Activated naive CD4-positive, alpha-beta T cell (primary cell): ENCODE measurements around the gene C3AR1.
"Not testable (repeated sequence)": the region's sequence is repeated elsewhere in the genome, so short reads cannot be mapped to it uniquely, and the experiment has no call there.

Experiments
- DNase-seq, 4 experiments: peaks; one replicate each; lab custom pipeline; 2025; lab: John Stamatoyannopoulos, UW

Gene C3AR1

GRCh38 chr12:8065991-8066594 is at the start of gene C3AR1:
Gene C3AR1 (minus strand): TSS chr12:8066359. CDS start chr12:8060185, 6,174 bp downstream.
- peak in 1 of 4 experiments; percentile 16 for DNase-seq

GRCh38 chr12:8113117-8113516 is 47.0 kb upstream of the C3AR1 start:
- not testable (repeated sequence) for DNase-seq

- peak; percentile 24 to 67 (median 56) for DNase-seq
Measured at GRCh38 chr12:8108808-8109398, 42.7 kb upstream of the C3AR1 start.

- DNase-seq: no peak
Measured at GRCh38 chr12:8099235-8099634, 33.1 kb upstream of the C3AR1 start.

GRCh38 chr12:8096281-8096915 is 30.2 kb upstream of the C3AR1 start:
- DNase-seq: no peak

- DNase-seq: no peak
Measured at GRCh38 chr12:8093291-8093690, 27.1 kb upstream of the C3AR1 start.

- no peak for DNase-seq
Measured at GRCh38 chr12:8089716-8090115, 23.6 kb upstream of the C3AR1 start.

GRCh38 chr12:8089277-8089676 is 23.1 kb upstream of the C3AR1 start:
- not testable (repeated sequence) for DNase-seq

GRCh38 chr12:8088574-8088973 is 22.4 kb upstream of the C3AR1 start:
- no peak for DNase-seq

- no peak for DNase-seq
Measured at GRCh38 chr12:8087666-8088065, 21.5 kb upstream of the C3AR1 start.

GRCh38 chr12:8084351-8084750 is 18.2 kb upstream of the C3AR1 start:
- not testable (repeated sequence) for DNase-seq

- no peak for DNase-seq
Measured at GRCh38 chr12:8082808-8083100, 16.6 kb upstream of the C3AR1 start.

GRCh38 chr12:8081251-8081920 is 15.2 kb upstream of the C3AR1 start:
- DNase-seq: peak in 1 of 4 experiments; percentile 3

GRCh38 chr12:8080120-8080519 is 14.0 kb upstream of the C3AR1 start:
- no peak for DNase-seq

- DNase-seq: no peak
Measured at GRCh38 chr12:8078916-8079315, 12.8 kb upstream of the C3AR1 start.

GRCh38 chr12:8078398-8078797 is 12.2 kb upstream of the C3AR1 start:
- DNase-seq: peak in 3 of 4 experiments; percentile 7 to 38 (median 24)

GRCh38 chr12:8077207-8077606 is 11.0 kb upstream of the C3AR1 start:
- DNase-seq: no peak

GRCh38 chr12:8076366-8076765 is 10.2 kb upstream of the C3AR1 start:
- DNase-seq: no peak

GRCh38 chr12:8075935-8076334 is 9.8 kb upstream of the C3AR1 start:
- DNase-seq: no peak

GRCh38 chr12:8071820-8072219 is 5.7 kb upstream of the C3AR1 start:
- not testable (repeated sequence) for DNase-seq

GRCh38 chr12:8069582-8069981 is 3.4 kb upstream of the C3AR1 start:
- DNase-seq: no peak

- no peak for DNase-seq
Measured at GRCh38 chr12:8064131-8064530, 2.0 kb downstream of the C3AR1 start.

GRCh38 chr12:8058506-8058905 is 7.7 kb downstream of the C3AR1 start:
- DNase-seq: no peak
